ENCODE data around the gene B4GALNT4. TPM values are rescaled to one million over a fixed set of nuclear protein-coding genes. Genes with fewer than 3 reads are reported as not detected.
"Not testable (repeated sequence)": the region's sequence is repeated elsewhere in the genome, so short reads cannot be mapped to it uniquely, and the experiment has no call there.

The B4GALNT4 gene
- total RNA-seq, 2 donors from 2014 or later = 0.52 to 1.8 TPM

GRCh38 chr11:413120-414081 is 44.1 kb downstream of the B4GALNT4 start:
- intact Hi-C loops (cut with DNase I) = no loop called here
- no peak for DNase-seq (ENCODE audit: low spot score)

DNA sequence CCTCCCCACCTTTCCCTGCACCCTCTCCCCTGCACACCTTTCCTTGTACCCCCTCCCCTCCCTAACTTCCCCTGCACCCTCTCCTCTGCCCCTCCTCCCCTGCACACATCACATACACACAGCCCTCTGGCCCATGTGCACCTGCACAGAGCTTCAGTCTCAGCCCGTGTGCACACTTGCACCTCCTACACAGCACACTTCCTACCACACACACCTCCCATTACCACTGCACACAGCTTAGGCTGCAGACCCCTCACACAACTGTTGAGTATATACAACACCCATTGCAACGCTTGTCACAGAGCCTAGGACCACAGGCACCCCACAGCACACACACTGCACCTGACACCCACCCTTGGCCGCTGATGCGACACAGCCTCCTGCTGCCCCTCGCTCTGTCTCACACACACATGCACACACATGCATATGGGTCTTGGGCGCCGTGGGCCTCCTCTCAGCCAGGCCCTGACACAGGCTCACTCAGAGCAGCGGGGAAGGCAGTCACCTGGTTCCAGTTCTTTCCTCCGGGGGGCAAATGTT is 45.1 kb downstream of the B4GALNT4 start:
- DNase-seq (ENCODE audit: low spot score) = no peak
- intact Hi-C loops (cut with DNase I) = no loop called here

DNA sequence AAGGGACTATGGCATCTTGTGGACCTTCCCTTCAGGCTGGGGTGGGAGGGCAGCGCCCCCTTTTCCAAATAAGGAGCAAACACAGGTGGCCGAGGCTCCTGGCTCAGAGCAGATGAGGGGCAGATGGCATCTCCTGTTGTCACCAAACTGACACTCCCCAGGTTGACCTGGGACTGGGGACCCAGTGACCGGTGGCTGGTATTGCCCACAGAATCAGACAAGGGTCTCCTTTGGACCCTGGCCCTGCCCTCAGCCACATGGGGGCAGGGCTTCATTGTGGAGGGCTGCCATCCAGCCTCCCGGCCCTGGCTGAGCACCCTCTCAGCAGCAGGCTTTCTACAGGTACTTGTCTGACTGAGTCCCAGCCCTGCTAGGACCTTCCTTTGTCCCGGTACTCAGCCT is 46.3 kb downstream of the B4GALNT4 start:
- DNase-seq (ENCODE audit: low spot score) = no peak
- intact Hi-C loops (cut with DNase I) = no loop called here

DNA sequence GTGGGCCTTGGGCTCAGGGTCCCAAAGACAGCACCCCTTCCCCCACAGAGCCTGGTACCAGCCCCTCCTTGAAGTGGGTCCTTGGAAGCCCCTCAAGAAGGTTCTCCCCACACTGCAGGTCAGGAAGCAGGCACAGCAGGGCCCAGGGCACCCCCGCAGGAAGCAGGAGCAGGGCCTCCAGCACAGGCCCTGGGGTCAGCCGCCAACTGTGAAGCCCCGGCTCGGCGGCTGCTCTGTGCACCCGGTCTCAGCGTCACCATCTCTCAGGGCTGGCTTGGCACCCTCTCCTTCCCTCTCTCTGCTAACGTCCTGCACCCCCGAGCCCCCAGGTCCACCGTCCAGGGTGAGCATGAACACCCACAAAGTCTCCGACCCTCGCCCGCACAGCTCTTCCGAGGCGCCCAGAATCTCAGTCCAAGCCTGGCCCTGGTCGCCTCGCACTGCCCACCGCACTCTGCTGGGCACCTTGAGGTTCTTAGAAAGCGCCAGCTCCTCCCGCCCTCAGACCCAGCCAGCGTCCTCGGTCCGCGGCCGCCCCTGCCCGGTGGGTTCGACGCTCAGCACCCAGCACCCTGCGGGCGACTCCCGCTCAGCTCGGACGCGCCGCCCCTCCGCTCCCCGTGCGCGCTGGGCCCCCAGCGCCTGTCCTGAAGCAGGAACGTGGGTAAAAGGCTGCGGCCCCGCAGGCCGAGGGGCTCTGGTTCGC is 46.9 kb downstream of the B4GALNT4 start:
- DNase-seq (ENCODE audit: low spot score) = no peak
- intact Hi-C loops (cut with DNase I) = no loop called here

- no peak for DNase-seq (ENCODE audit: low spot score)
- intact Hi-C loops (cut with DNase I) = no loop called here
Measured at GRCh38 chr11:416757-417621, 47.7 kb downstream of the B4GALNT4 start.

GRCh38 chr11:417652-418342 is 48.5 kb downstream of the B4GALNT4 start:
- no peak for DNase-seq (ENCODE audit: low spot score)
- intact Hi-C loops (cut with DNase I) = no loop called here

DNA sequence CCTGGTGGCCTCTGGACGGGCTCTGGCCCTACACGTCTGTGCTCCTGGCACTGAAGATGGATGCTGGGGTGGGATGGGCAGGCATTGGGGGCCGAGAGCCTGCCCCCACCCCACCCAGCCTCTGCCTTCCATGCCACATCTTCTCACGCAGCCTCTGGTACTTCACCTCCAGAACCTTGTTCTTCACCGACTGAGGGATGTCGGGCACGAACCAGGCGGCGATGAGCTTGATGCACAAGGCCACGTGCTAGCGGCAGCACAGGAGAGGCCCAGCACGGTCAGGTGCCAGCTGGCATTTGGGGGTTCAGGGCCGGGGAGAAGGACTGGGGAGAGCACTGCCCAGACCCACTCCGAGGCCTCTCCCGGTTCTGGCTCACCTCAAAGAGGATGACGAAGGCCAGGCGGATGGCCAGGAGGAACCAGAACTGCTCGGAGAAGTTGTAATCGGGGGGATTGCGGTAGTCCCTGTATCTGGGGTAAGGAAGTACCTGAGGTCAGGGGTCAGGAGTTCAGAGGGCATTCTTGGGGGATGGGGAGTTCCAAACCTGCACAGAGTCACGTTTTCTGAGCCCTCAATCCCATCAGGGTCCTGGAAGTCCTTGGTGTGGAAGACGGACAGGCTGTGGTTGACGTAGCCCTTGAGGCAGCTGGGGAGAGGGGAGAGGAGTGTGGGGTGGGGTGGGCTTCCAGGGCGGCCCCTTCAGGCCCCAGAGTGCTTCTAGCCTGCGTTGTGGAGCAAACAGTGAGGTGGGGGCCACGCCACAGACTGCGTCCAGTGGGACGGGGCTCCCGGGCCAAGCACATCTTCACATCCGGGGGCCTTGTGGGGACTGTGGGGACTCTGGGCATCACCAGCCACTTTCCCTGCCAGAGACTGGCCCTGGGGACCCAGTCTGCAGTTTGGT is 49.3 kb downstream of the B4GALNT4 start:
- no peak for DNase-seq (ENCODE audit: low spot score)
- intact Hi-C loops (cut with DNase I) = no loop called here

DNA sequence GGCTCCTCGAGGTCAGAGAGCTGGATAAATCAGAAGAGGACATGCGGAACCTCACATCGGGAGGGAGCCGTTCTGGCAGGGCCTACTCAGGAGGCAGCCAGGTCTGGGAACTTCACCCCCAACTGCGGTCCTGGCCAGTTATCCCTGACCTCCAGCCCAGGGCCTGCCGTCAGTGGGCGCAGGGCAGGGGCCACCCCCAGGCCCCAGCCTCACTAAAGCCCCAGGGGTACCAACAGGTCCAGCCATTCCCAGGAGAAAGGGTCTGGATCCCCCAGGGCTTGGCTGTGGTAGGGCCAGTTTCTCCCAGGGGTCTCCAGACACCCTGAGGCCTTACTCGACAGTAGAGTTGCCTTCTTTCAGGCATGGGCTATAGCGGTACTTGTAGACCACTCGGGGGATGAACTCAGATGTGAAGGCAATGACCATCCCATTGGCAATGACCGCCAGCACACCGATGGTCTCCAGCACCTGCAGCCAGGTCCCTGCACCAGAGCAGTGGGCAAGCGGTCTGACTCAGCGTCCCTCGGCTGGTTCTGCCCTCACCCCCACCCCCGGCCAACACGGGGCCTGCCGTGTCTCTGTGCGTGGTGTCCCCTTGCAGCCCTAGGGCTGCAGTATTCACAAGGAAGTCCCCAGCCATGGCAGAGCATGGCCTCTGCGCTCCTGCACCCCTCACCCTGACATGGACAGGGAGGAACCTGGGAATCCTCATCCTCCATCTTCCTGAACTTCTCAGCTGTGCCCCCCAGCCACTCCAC is 50.1 kb downstream of the B4GALNT4 start:
- DNase-seq (ENCODE audit: low spot score) = no peak
- intact Hi-C loops (cut with DNase I) = no loop called here

DNA sequence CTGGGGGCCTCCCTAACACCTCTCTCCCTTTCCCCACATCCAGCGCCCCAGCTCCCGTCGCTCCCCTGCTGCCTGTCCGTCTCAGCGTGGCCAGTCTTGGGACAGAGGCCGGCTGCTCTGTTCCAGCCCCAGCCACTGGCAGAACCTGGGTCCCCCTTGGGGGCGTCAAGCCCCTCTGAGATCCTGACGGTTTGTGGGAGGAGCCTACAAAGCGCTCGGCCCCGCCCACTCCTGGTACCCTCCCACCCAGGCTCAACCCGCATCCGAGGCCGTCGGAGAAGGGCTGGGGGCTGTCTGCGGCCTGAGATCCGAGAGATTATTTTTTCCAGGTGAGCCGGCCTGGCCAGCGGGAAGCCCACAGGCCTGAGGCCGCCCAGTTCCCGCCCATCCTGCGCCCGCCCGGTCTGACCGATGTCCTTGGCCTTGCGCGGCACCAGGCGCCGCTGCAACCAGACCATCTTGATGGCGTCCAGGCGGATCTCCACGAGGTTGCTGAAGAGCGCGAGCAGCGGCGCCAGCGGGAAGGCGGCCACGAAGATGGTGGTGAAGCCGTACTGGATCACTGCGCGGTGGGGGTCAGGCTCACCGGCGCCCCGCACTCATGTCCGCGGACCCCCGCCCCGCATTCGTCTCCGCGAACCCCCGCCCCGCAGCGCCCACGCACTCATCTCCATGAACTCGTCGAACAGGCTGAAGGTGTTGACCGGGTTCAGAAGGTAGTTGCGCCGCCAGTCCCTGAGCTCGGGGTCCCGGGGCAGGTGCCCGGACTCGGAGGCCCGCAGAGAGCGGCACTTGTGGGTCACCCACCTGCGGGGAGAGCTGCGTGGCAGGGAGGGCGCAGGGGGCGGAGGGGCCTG is 51.0 kb downstream of the B4GALNT4 start:
- intact Hi-C loops (cut with DNase I) = no loop called here
- DNase-seq (ENCODE audit: low spot score) = no peak

DNA sequence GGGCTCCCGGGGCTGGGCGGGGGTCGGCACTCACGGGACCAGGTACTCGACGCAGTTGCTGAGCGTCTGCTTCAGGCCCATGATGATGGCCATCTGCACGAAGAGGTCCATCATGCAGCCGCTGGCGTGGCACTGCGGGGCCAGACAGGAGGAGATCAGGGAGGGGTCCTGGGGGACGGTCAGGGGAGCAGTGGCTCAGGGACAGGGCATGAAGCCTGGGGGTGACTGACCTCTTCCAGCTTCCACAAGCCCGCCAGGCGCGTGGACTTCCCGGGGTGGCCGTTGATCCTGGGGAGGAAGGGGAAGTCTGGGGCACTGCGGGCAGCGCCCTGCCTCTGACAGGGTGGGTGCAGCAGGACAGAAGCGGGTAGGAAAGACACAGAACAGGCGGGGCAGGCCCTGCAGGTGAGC is 51.6 kb downstream of the B4GALNT4 start:
- no peak for DNase-seq (ENCODE audit: low spot score)
- intact Hi-C loops (cut with DNase I) = no loop called here

DNA sequence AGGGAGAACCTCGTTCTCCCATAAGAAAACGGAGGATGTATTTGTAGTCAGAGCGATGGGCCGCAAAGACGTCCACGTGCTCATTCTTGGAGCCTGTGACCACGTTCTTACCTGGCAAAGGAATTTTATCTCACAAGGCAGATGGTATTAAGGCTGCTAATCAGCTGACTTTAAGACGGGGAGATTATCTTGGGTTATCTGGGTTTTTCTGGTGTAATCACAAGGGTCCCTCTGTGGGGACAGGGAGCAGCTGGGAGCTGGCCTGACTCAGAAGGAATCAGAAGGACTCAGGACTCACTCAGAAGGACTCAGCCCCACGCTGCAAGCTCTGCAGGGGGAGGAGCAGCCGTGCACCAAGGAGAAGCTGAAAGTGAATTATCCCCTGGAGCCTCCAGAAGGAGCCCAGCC is 53.0 kb downstream of the B4GALNT4 start:
- intact Hi-C loops (cut with DNase I) = no loop called here
- DNase-seq (ENCODE audit: low spot score) = no peak

GRCh38 chr11:424232-424631 is 54.9 kb downstream of the B4GALNT4 start:
- no peak for DNase-seq (ENCODE audit: low spot score)
- intact Hi-C loops (cut with DNase I) = no loop called here

DNA sequence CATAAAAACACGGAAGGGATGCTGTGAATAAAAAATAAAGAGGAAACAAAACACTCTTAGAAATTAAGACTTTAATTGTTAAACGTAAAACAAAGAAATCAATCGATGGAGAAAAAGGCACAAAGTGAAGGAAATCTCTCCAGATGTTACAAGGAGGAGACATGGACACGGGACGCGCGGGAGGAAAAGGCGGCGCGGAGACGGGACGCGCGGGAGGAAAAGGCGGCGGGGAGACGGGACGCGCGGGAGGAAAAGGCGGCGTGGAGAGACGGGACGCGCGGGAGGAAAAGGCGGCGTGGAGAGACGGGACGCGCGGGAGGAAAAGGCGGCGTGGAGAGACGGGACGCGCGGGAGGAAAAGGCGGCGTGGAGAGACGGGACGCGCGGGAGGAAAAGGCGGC is 55.5 kb downstream of the B4GALNT4 start:
- intact Hi-C loops (cut with DNase I); DNase-seq (ENCODE audit: low spot score): not testable (repeated sequence)

GRCh38 chr11:425301-425700 is 56.0 kb downstream of the B4GALNT4 start:
- no peak for DNase-seq (ENCODE audit: low spot score)
- intact Hi-C loops (cut with DNase I) = no loop called here

- intact Hi-C loops (cut with DNase I) = no loop called here
- no peak for DNase-seq (ENCODE audit: low spot score)
Measured at GRCh38 chr11:426851-427250, 57.6 kb downstream of the B4GALNT4 start.

- intact Hi-C loops (cut with DNase I) = no loop called here
- no peak for DNase-seq (ENCODE audit: low spot score)
Measured at GRCh38 chr11:428295-428694, 59.0 kb downstream of the B4GALNT4 start.
